ENCODE data around the gene DENND1A. TPM values are rescaled to one million over a fixed set of nuclear protein-coding genes. Genes with fewer than 3 reads are reported as not detected.

The DENND1A gene
- total RNA-seq, 1 experiment from 2014 or later: 29.7 TPM

DNA sequence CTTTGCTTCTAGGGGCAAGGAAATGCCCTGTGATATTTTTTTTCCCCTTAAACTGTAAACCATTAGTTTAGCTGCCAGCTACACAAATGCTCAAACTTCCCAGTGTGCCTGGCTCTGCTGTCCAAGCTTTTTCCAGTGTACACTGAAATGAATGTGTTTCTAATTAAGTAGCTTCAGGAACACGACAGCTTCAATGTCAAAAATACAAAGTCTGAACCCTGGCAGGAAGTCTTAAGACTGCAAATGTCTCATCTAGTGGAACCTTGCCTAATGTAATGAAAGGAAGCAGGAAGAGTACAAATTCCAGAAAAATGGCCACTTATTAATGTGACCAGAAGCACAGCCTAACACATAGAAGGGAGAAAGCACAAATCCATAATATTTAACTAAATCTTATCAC is 318.7 kb downstream of the DENND1A start:
- Histone ChIP-seq H3K9ac (ENCODE audit: low read length) (no peak overlapping the region), H3K9me3 (ENCODE audit: low read length) (no peaks in the 10 kb centered on the region), H4K20me1 (ENCODE audit: low read length) (no peaks in the 10 kb centered on the region), H3F3A (ENCODE audit: low read length, unreplicated experiment) (no peaks in the 10 kb centered on the region), H3K4me2 (ENCODE audit: low read length) (no peak overlapping the region), H3K27ac (ENCODE audit: low read length) (no peak overlapping the region), H3K27me3 (ENCODE audit: low read length) (no peaks in the 10 kb centered on the region), H2AFZ (ENCODE audit: low read length) (no peak overlapping the region), H3K4me1 (ENCODE audit: insufficient read depth, low read length) (no peaks in the 10 kb centered on the region), H3K4me3 (ENCODE audit: low read length) (no peak overlapping the region), H3K36me3 (ENCODE audit: low read depth, low read length) (no peaks in the 10 kb centered on the region), H3K9me2 (replicated peaks; ENCODE audit: low read length) (no peaks in the 10 kb centered on the region), H3K79me2 (ENCODE audit: low read length) (no peaks in the 10 kb centered on the region)
- BruUV-seq (replicated peaks): no TSS peak
- ChIA-PET POLR2A (ENCODE audit: unreplicated experiment) (no interaction called here), CTCF (no interaction called here)
- intact Hi-C loops (cut with micrococcal nuclease): no loop called here
- ATAC-seq: no peak
- TF ChIP-seq EZH2phosphoT487 (IDR thresholded peaks at IDR 0.05; ENCODE audit: borderline replicate concordance, low read length) (no peak), CTCF (conservative IDR thresholded peaks at IDR 0.05; ENCODE audit: low read depth, low read length) (no peak), EZH2 (IDR thresholded peaks at IDR 0.05; ENCODE audit: low read length, unreplicated experiment) (no peak)
- no peak for DNase-seq

GRCh38 chr9:123609844-123610243 is 320.1 kb downstream of the DENND1A start:
- POLR2A ChIA-PET (ENCODE audit: unreplicated experiment): no interaction called here
- intact Hi-C loops (cut with micrococcal nuclease): no loop called here

DNA sequence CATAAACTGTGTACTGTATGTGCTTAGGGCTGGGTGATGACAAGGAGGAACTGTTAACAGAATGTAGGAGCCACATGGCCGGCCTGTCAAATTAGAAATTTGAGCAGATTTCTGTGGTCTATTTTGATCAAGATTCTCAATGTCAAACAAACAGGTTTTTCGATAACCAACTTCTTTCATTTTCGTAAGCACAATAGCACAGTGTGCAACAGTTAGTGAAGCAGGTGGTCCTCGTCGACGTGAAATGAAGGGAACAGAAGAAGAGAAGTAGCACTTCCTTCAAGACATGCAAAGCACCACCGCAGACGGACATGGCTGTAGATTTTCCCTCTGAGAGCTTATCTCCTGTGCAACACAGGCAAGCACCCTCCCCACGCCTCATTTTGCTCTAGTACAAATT is 321.8 kb downstream of the DENND1A start:
- H2AFZ ChIP-seq (ENCODE audit: low read length): no peak overlapping the region
- no peaks in the 10 kb centered on the region for H3K27me3 ChIP-seq (ENCODE audit: low read length)
- intact Hi-C loops (cut with micrococcal nuclease): no loop called here
- POLR2A ChIA-PET (ENCODE audit: unreplicated experiment): no interaction called here
- no peaks in the 10 kb centered on the region for H3K9me3 ChIP-seq (ENCODE audit: low read length)
- H3K27ac ChIP-seq (ENCODE audit: low read length): no peak overlapping the region
- H3K9me2 ChIP-seq (replicated peaks; ENCODE audit: low read length): no peaks in the 10 kb centered on the region
- H3F3A ChIP-seq (ENCODE audit: low read length, unreplicated experiment): no peaks in the 10 kb centered on the region
- ATAC-seq (no peak), DNase-seq (no peak)
- H3K4me2 ChIP-seq (ENCODE audit: low read length): no peak overlapping the region
- CTCF ChIA-PET: no interaction called here
- no peaks in the 10 kb centered on the region for H3K79me2 ChIP-seq (ENCODE audit: low read length)
- no peak overlapping the region for H3K4me3 ChIP-seq (ENCODE audit: low read length)
- TF ChIP-seq EZH2phosphoT487 (IDR thresholded peaks at IDR 0.05; ENCODE audit: borderline replicate concordance, low read length) (no peak), EZH2 (IDR thresholded peaks at IDR 0.05; ENCODE audit: low read length, unreplicated experiment) (no peak), CTCF (conservative IDR thresholded peaks at IDR 0.05; ENCODE audit: low read depth, low read length) (no peak)
- H3K9ac ChIP-seq (ENCODE audit: low read length): no peak overlapping the region
- no peaks in the 10 kb centered on the region for H3K4me1 ChIP-seq (ENCODE audit: insufficient read depth, low read length)
- no peaks in the 10 kb centered on the region for H4K20me1 ChIP-seq (ENCODE audit: low read length)
- BruUV-seq (replicated peaks): no TSS peak
- H3K36me3 ChIP-seq (ENCODE audit: low read depth, low read length): no peaks in the 10 kb centered on the region

More at GRCh38 chr9:123609844-123610243, 320.1 kb downstream of the DENND1A start:
- H3K27ac ChIP-seq (ENCODE audit: low read length): no peak overlapping the region
- DNase-seq: no peak
- no peak overlapping the region for H2AFZ ChIP-seq (ENCODE audit: low read length)
- H3F3A ChIP-seq (ENCODE audit: low read length, unreplicated experiment): no peaks in the 10 kb centered on the region
- H3K4me2 ChIP-seq (ENCODE audit: low read length): no peak overlapping the region
- H3K79me2 ChIP-seq (ENCODE audit: low read length): no peaks in the 10 kb centered on the region
- TF ChIP-seq CTCF (conservative IDR thresholded peaks at IDR 0.05; ENCODE audit: low read depth, low read length): no peak
- TF ChIP-seq EZH2phosphoT487 (IDR thresholded peaks at IDR 0.05; ENCODE audit: borderline replicate concordance, low read length): no peak
- TF ChIP-seq EZH2 (IDR thresholded peaks at IDR 0.05; ENCODE audit: low read length, unreplicated experiment): no peak
- no peaks in the 10 kb centered on the region for H4K20me1 ChIP-seq (ENCODE audit: low read length)
- H3K9ac ChIP-seq (ENCODE audit: low read length): no peak overlapping the region
- H3K36me3 ChIP-seq (ENCODE audit: low read depth, low read length): no peaks in the 10 kb centered on the region
- no peaks in the 10 kb centered on the region for H3K9me2 ChIP-seq (replicated peaks; ENCODE audit: low read length)
- H3K27me3 ChIP-seq (ENCODE audit: low read length): no peaks in the 10 kb centered on the region
- H3K4me1 ChIP-seq (ENCODE audit: insufficient read depth, low read length): no peaks in the 10 kb centered on the region
- CTCF ChIA-PET: no interaction called here
- no peaks in the 10 kb centered on the region for H3K9me3 ChIP-seq (ENCODE audit: low read length)
- ATAC-seq: no peak
- BruUV-seq (replicated peaks): no TSS peak
- no peak overlapping the region for H3K4me3 ChIP-seq (ENCODE audit: low read length)

Data from PC-3 (cell line).